Measurements from ENCODE around the gene CNIH3. TPM values are rescaled to one million over a fixed set of nuclear protein-coding genes. Genes with fewer than 3 reads are reported as not detected.

CNIH3 gene
- total and polyA plus RNA-seq, 10 of the 15 experiments (the other 5 are each of a cell fraction or from before 2014, with no cell fraction given) = 0.77 to 5.8 (median 1.8) TPM

DNA sequence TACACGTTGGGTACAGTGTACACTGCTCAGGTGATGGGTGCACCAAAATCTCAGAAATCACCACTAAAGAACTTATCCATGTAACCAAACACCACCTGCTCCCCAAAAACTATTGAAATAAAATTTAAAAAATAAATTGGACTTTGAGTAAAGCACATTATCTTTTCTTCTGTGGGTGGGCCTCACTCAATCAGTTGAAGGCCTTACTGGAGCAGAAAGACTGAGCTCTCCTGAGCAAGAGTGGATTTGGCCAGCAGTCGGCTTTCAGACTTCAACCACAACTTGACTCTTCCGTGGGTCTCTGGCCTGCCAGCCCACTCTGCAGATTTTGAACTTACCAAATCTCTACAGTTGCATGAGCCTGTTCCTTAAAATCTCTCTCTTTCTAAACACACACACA is 78.9 kb downstream of the CNIH3 start:
- BruUV-seq (replicated peaks) = no TSS peak
- RAD21 ChIA-PET (ENCODE audit: unreplicated experiment) = no interaction called here
- in situ Hi-C loops (cut with MboI) = no loop called here

More for the DNA sequence above, 78.9 kb downstream of the CNIH3 start:
- no peak overlapping the region for H3K9ac ChIP-seq (ENCODE audit: control insufficient read depth, insufficient read depth, low read length)
- no peaks in the 10 kb centered on the region for H3K79me2 ChIP-seq (ENCODE audit: control insufficient read depth, insufficient read depth, low read length)
- no peak overlapping the region for H3K4me2 ChIP-seq (ENCODE audit: control insufficient read depth, insufficient read depth)
- intact Hi-C loops (cut with micrococcal nuclease; ENCODE audit: unreplicated experiment) = loop anchor here (2.0 kb wide), 1 partner anchor 50 kb away; no protein-coding TSS in a partner anchor
- SMC1A ChIA-PET (ENCODE audit: uncharacterized antibody, unreplicated experiment) = interaction anchor here (0.9 kb wide), 1 partner anchor 140 kb away, joined by 3 read pairs; no protein-coding TSS in a partner anchor
- FAIRE-seq (no peak), ATAC-seq (no peak), DNase-seq (ENCODE audit: low read depth, low spot score) (no peak)
- 22% methylated on average over 3 of the region's 3 CpGs for WGBS (ENCODE audit: insufficient coverage, insufficient replicate concordance, low lambda C conversion rate, missing lambda C conversion rate)
- no peaks in the 10 kb centered on the region for H3K36me3 ChIP-seq (ENCODE audit: control insufficient read depth in 2 of 2, insufficient read depth in 2 of 2, low read length in 1 of 2)
- POLR2A ChIA-PET = no interaction called here
- no peaks in the 10 kb centered on the region for H3K4me1 ChIP-seq (ENCODE audit: control insufficient read depth, insufficient read depth, low read length)
- no peaks in the 10 kb centered on the region for H4K20me1 ChIP-seq (ENCODE audit: control insufficient read depth, insufficient read depth)
- H2AFZ ChIP-seq (ENCODE audit: control insufficient read depth, low read depth, low read length) = no peak overlapping the region
- H3K4me3 ChIP-seq = no peak overlapping the region
- TF ChIP-seq CBX5 (IDR thresholded peaks at IDR 0.05; ENCODE audit: low read depth) (no peak), TCF12 (IDR thresholded peaks at IDR 0.05; ENCODE audit: low read depth, low read length) (no peak), SP1 (IDR thresholded peaks at IDR 0.05; ENCODE audit: low read depth, low read length) (no peak), FOXM1 (IDR thresholded peaks at IDR 0.05; ENCODE audit: low read depth, low read length) (no peak), ZBTB11 (CRISPR knock-in tag; IDR thresholded peaks at IDR 0.05) (no peak), POLR2AphosphoS5 (IDR thresholded peaks at IDR 0.05; ENCODE audit: low read length) (no peak), IRF4 (IDR thresholded peaks at IDR 0.05; ENCODE audit: low read depth, low read length) (no peak), KLF5 (IDR thresholded peaks at IDR 0.05; ENCODE audit: partially characterized antibody) (no peak), CHD2 (IDR thresholded peaks at IDR 0.05; ENCODE audit: borderline replicate concordance, low read depth, low read length) (no peak), SREBF1 (IDR thresholded peaks at IDR 0.05; ENCODE audit: low read length) (no peak), PML (IDR thresholded peaks at IDR 0.05; ENCODE audit: low read length) (no peak), ZSCAN29 (IDR thresholded peaks at IDR 0.05) (no peak), EED (IDR thresholded peaks at IDR 0.05; ENCODE audit: low read depth) (no peak)
- TF ChIP-seq, protein P1, sequence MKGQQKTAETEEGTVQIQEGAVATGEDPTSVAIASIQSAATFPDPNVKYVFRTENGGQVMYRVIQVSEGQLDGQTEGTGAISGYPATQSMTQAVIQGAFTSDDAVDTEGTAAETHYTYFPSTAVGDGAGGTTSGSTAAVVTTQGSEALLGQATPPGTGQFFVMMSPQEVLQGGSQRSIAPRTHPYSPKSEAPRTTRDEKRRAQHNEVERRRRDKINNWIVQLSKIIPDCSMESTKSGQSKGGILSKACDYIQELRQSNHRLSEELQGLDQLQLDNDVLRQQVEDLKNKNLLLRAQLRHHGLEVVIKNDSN (IDR thresholded peaks at IDR 0.05; ENCODE audit: borderline replicate concordance, extremely low read length, insufficient read depth, low read depth, low read length) = no peak
- no peak overlapping the region for H3K27ac ChIP-seq (ENCODE audit: control insufficient read depth, insufficient read depth)
- CTCF ChIA-PET = interaction anchor here (0.7 to 1.0 kb wide), 2 partner anchors 158 to 608 kb away, joined by 3 to 4 read pairs; no protein-coding TSS in a partner anchor
- no peaks in the 10 kb centered on the region; the same call in 2 of the 3 replicates for H3K9me3 ChIP-seq (replicated peaks; ENCODE audit: control insufficient read depth, insufficient read depth, low read length)
- no peaks in the 10 kb centered on the region for H3K27me3 ChIP-seq (replicated peaks in 1 of 2; ENCODE audit: control insufficient read depth in 2 of 2, insufficient read depth in 2 of 2, low read length in 1 of 2)

Data from GM12878 (cell line).